ENCODE data around the gene OPCML.

Gene OPCML

GRCh38 chr11:132999031-132999430, 533.3 kb downstream of the OPCML start:
- no peak for DNase-seq (ENCODE audit: low spot score)
- no peak for TF ChIP-seq CTCF (IDR thresholded peaks at IDR 0.05; ENCODE audit: extremely low read depth, missing control alignments)

- no peak for DNase-seq (ENCODE audit: low spot score)
- no peak for TF ChIP-seq CTCF (IDR thresholded peaks at IDR 0.05; ENCODE audit: extremely low read depth, missing control alignments)
These were observed 534.9 kb downstream of the OPCML start for GRCh38 chr11:132997396-132997795.

GRCh38 chr11:132994966-132995365, 537.3 kb downstream of the OPCML start:
- no peak for DNase-seq (ENCODE audit: low spot score)
- no peak for TF ChIP-seq CTCF (IDR thresholded peaks at IDR 0.05; ENCODE audit: extremely low read depth, missing control alignments)

GRCh38 chr11:132993991-132994502, 538.3 kb downstream of the OPCML start:
- DNase-seq (ENCODE audit: low spot score) = no peak
- no peak for TF ChIP-seq CTCF (IDR thresholded peaks at IDR 0.05; ENCODE audit: extremely low read depth, missing control alignments)

- no peak for TF ChIP-seq CTCF (IDR thresholded peaks at IDR 0.05; ENCODE audit: extremely low read depth, missing control alignments)
- DNase-seq (ENCODE audit: low spot score) = no peak
These were observed 539.3 kb downstream of the OPCML start for GRCh38 chr11:132992838-132993631.

- no peak for TF ChIP-seq CTCF (IDR thresholded peaks at IDR 0.05; ENCODE audit: extremely low read depth, missing control alignments)
- DNase-seq (ENCODE audit: low spot score) = no peak
These were observed 543.9 kb downstream of the OPCML start for GRCh38 chr11:132988411-132988810.

GRCh38 chr11:132987936-132988335, 544.4 kb downstream of the OPCML start:
- no peak for DNase-seq (ENCODE audit: low spot score)
- TF ChIP-seq CTCF (IDR thresholded peaks at IDR 0.05; ENCODE audit: extremely low read depth, missing control alignments) = no peak
